Neural progenitor cell (in vitro differentiated cells): ENCODE measurements around the gene PLA2G3.

Source experiments
- CTCF ChIP-seq: fragments of 200-600 bp; sonication (generic); IDR thresholded peaks from 2 replicates; pipeline ENCODE4 v1.5.1; 2017; ENCODE audit warnings: antibody characterized with exemption, mild to moderate bottlenecking
- EZH2 ChIP-seq: fragments of 200-600 bp; sonication (generic); IDR thresholded peaks from 2 replicates; pipeline ENCODE4 v1.6.1; 2017; ENCODE audit warnings: antibody characterized with exemption, mild to moderate bottlenecking, moderate library complexity
- EZH2phosphoT487 ChIP-seq: fragments of 200-600 bp; sonication (generic); IDR thresholded peaks from 2 replicates; pipeline ENCODE4 v1.6.1; 2017; ENCODE audit warnings: antibody characterized with exemption

- no peak for TF ChIP-seq CTCF
- no peak for TF ChIP-seq EZH2
- TF ChIP-seq EZH2phosphoT487 = no peak
These were observed 13.5 kb downstream of the PLA2G3 start for GRCh38 chr22:31126869-31127175.
